OCI-LY7 (cell line): ENCODE results near the gene ECE1. TPM values are rescaled to one million over a fixed set of nuclear protein-coding genes. Genes with fewer than 3 reads are reported as not detected.

ENCODE experiments used
- BruUV-seq: library from RNA; stranded (reverse); fragments of 400-500 nt; replicated peaks from 2 replicates; lab custom pipeline; 2021; lab: Mats Ljungman, UMichigan
- CTCF ChIA-PET: fragments of 300-600 bp; sonication (Branson Sonifier 250); formaldehyde crosslinking; loops from one replicate; lab custom pipeline; 2022; ENCODE audit warnings: antibody characterized with exemption; ENCODE audit not compliant: unreplicated experiment; lab: Charles Lee
- POLR2A ChIA-PET: fragments of 300-600 bp; sonication (Branson Sonifier 250); formaldehyde crosslinking; loops from one replicate; lab custom pipeline; 2022; ENCODE audit warnings: antibody characterized with exemption; lab: Charles Lee
- DNase-seq: peaks from one replicate; pipeline ENCODE4 v3.0.0-alpha.2; 2015; ENCODE audit warnings: low spot score
- H2AFZ ChIP-seq: fragments of 200-600 bp; sonication (generic), shearing (Covaris generic); 2 replicates; pipeline ENCODE4 v1.6.1; 2014; ENCODE audit warnings: mild to moderate bottlenecking, antibody characterized with exemption, low read length, moderate library complexity
- H3K27ac ChIP-seq: fragments of 200-600 bp; sonication (generic); 2 replicates; pipeline ENCODE4 v1.5.1; 2014; ENCODE audit warnings: mixed run types, low read depth, mild to moderate bottlenecking, moderate library complexity, low read length, inconsistent platforms; ENCODE audit not compliant: poor library complexity, severe bottlenecking
- H3K36me3 ChIP-seq: fragments of 200-600 bp; sonication (generic); 2 replicates; pipeline ENCODE4 v1.6.1; 2014; ENCODE audit warnings: mild to moderate bottlenecking, antibody characterized with exemption, low read length, moderate library complexity, mixed read lengths; ENCODE audit not compliant: insufficient read depth
- H3K4me1 ChIP-seq: fragments of 200-600 bp; sonication (generic); 2 replicates; pipeline ENCODE4 v1.5.1; 2014; ENCODE audit warnings: mild to moderate bottlenecking, low read length; ENCODE audit not compliant: insufficient read depth, poor library complexity, severe bottlenecking
- H3K4me2 ChIP-seq: fragments of 200-600 bp; sonication (generic); 2 replicates; pipeline ENCODE4 v1.6.1; 2014; ENCODE audit warnings: mild to moderate bottlenecking, low read length
- H3K4me3 ChIP-seq: fragments of 200-600 bp; sonication (generic); 2 replicates; pipeline ENCODE4 v1.5.1; 2014; ENCODE audit warnings: mild to moderate bottlenecking, low read depth, low read length; ENCODE audit not compliant: poor library complexity, severe bottlenecking
- H3K79me2 ChIP-seq: fragments of 200-600 bp; sonication (generic); 2 replicates; pipeline ENCODE4 v1.6.1; 2016; ENCODE audit warnings: low read depth, mild to moderate bottlenecking, low read length, moderate library complexity, mixed read lengths; ENCODE audit not compliant: insufficient read depth
- H3K9me2 ChIP-seq: fragments of 200-600 bp; sonication (generic); 2 replicates; pipeline ENCODE4 v1.6.1; 2016; ENCODE audit warnings: mild to moderate bottlenecking, low read length, mixed read lengths; ENCODE audit not compliant: insufficient read depth
- H3K9me3 ChIP-seq: fragments of 200-600 bp; sonication (generic); 2 replicates; pipeline ENCODE4 v1.6.1; 2014; ENCODE audit warnings: mild to moderate bottlenecking, mixed run types, low read length, mixed read lengths
- H4K20me1 ChIP-seq: fragments of 200-600 bp; sonication (generic); 2 replicates; pipeline ENCODE4 v1.6.1; 2014; ENCODE audit warnings: mild to moderate bottlenecking, antibody characterized with exemption, low read length, moderate library complexity, mixed read lengths; ENCODE audit not compliant: insufficient read depth
- CTCF ChIP-seq: fragments of 200-600 bp; sonication (generic); conservative IDR thresholded peaks from 2 replicates; pipeline ENCODE4 v1.5.1; 2014; ENCODE audit warnings: mild to moderate bottlenecking, antibody characterized with exemption, low read length, moderate library complexity, mixed read lengths
- EZH2phosphoT487 ChIP-seq: fragments of 200-600 bp; sonication (generic); IDR thresholded peaks from 2 replicates; pipeline ENCODE4 v1.6.1; 2018; ENCODE audit warnings: low read depth, borderline replicate concordance, mild to moderate bottlenecking, mixed run types, antibody characterized with exemption, low read length, moderate library complexity, mixed read lengths
- intact Hi-C: fragments of 100-400 bp; cut with micrococcal nuclease; formaldehyde crosslinking; loops from one replicate; pipeline ENCODE4 v1.10.0; 2022; ENCODE audit not compliant: unreplicated experiment
- total RNA-seq, 2 experiments: library from RNA; depleted of rRNA in 1 of 2; stranded (reverse); fragments of >200 nt in 1 of 2; shearing (Covaris generic) in 1 of 2; gene quantifications; 2 replicates each; pipeline ENCODE4 v1.2.3, GENCODE V29; 2014 to 2022

The ECE1 gene
- total RNA-seq, 2 experiments from 2014 or later: 20.0 to 32.8 TPM

GRCh38 chr1:21257431-21258135 is 32.7 kb downstream of the ECE1 start:
- DNase-seq: no peak
- Histone ChIP-seq H3K79me2 (no peaks in the 10 kb centered on the region), H2AFZ (no peak overlapping the region), H3K27ac (no peak overlapping the region), H3K4me1 (peaks cover 12% of the 10 kb centered on the region), H3K4me3 (no peak overlapping the region), H3K36me3 (no peaks in the 10 kb centered on the region), H3K9me2 (no peaks in the 10 kb centered on the region), H4K20me1 (no peaks in the 10 kb centered on the region), H3K4me2 (no peak overlapping the region), H3K9me3 (no peaks in the 10 kb centered on the region)
- ChIA-PET POLR2A (interaction anchor here (0.7 kb wide), 1 partner anchor 13 kb away, joined by 3 read pairs; no protein-coding TSS in a partner anchor), CTCF (no interaction called here)
- intact Hi-C loops: no loop called here
- BruUV-seq: no TSS peak
- TF ChIP-seq CTCF (no peak), EZH2phosphoT487 (no peak)

- peaks cover 12% of the 10 kb centered on the region for H3K4me1 ChIP-seq
- no peak for DNase-seq
- no peak for TF ChIP-seq CTCF
- TF ChIP-seq EZH2phosphoT487: no peak
- H4K20me1 ChIP-seq: no peaks in the 10 kb centered on the region
- ChIA-PET CTCF (no interaction called here), POLR2A (no interaction called here)
- H3K36me3 ChIP-seq: no peaks in the 10 kb centered on the region
- no peaks in the 10 kb centered on the region for H3K79me2 ChIP-seq
- no TSS peak for BruUV-seq
- H2AFZ ChIP-seq: no peak overlapping the region
- intact Hi-C loops: no loop called here
- no peaks in the 10 kb centered on the region for H3K9me3 ChIP-seq
- no peak overlapping the region for H3K4me3 ChIP-seq
- H3K4me2 ChIP-seq: no peak overlapping the region
- H3K9me2 ChIP-seq: no peaks in the 10 kb centered on the region
- H3K27ac ChIP-seq: no peak overlapping the region
These were observed 33.5 kb downstream of the ECE1 start for GRCh38 chr1:21256776-21257175.

GRCh38 chr1:21255943-21256320 is 34.3 kb downstream of the ECE1 start:
- Histone ChIP-seq H2AFZ (no peak overlapping the region), H4K20me1 (no peaks in the 10 kb centered on the region), H3K27ac (no peak overlapping the region), H3K4me3 (no peak overlapping the region), H3K4me1 (peaks cover 9% of the 10 kb centered on the region), H3K79me2 (no peaks in the 10 kb centered on the region), H3K9me2 (no peaks in the 10 kb centered on the region), H3K36me3 (no peaks in the 10 kb centered on the region), H3K9me3 (no peaks in the 10 kb centered on the region), H3K4me2 (no peak overlapping the region)
- BruUV-seq: no TSS peak
- intact Hi-C loops: loop anchor here (1.0 kb wide), 3 partner anchors 37 to 112 kb away; no protein-coding TSS in a partner anchor
- no peak for DNase-seq
- ChIA-PET POLR2A (no interaction called here), CTCF (interaction anchor here (0.5 to 1.2 kb wide), 2 partner anchors 14 to 45 kb away, joined by 4 to 6 read pairs; no protein-coding TSS in a partner anchor)
- TF ChIP-seq CTCF: no peak
- TF ChIP-seq EZH2phosphoT487: no peak
